C4-2B (cell line): Measurements from ENCODE around the gene UACA.

Experiments
- CTCF ChIP-seq: fragments of 450-650 bp; conservative IDR thresholded peaks from 2 replicates; pipeline ENCODE4 v1.5.1; 2017; ENCODE audit warnings: mild to moderate bottlenecking
- ZFX ChIP-seq: fragments of 450-650 bp; IDR thresholded peaks from 2 replicates; pipeline ENCODE4 v1.6.1; 2017

DNA sequence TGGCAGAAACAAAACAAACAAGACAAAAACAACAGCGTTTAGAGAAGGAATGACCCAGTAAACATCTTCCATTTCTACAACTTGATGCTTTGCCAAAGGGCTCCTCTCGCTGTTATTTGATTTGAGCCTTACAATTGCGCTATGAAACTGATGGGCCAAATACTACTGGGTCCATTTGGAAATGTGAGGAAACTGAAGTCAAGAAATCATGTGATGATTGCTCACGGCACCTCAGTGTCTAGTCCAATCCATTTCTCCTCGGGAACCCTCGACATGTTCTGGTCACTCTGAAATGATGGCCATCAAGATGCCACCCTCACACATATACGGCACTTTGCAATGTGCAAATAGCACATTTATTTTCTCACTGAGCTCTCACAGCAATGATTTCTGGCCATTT, 136.0 kb downstream of the UACA start:
- no peak for TF ChIP-seq CTCF
- no peak for TF ChIP-seq ZFX
